ENCODE results near the gene SPATS2L.
A peak's percentile ranks its signal among the peaks of the same experiment; 100 is the strongest.

GRCh38 chr2:200525882-200526651 is 219.6 kb downstream of the SPATS2L start, which contains the start of gene SGO2:
- TF ChIP-seq HOXA7 (CRISPR knock-in tag; IDR thresholded peaks at IDR 0.05; ENCODE audit: borderline replicate concordance) = no peak
- TF ChIP-seq CTCF (tag by site-specific recombination; IDR thresholded peaks at IDR 0.05) = peak; percentile 69
- no peak for TF ChIP-seq ZNF692 (tag by site-specific recombination; IDR thresholded peaks at IDR 0.05)
- no peak for TF ChIP-seq ATF2 (tag by site-specific recombination; IDR thresholded peaks at IDR 0.05; ENCODE audit: low read depth)
- no peak for TF ChIP-seq ZNF776 (tag by site-specific recombination; IDR thresholded peaks at IDR 0.05; ENCODE audit: borderline replicate concordance)
- no peak for TF ChIP-seq ZNF830 (tag by site-specific recombination; IDR thresholded peaks at IDR 0.05; ENCODE audit: low read depth)
- TF ChIP-seq ZBTB48 (tag by site-specific recombination; IDR thresholded peaks at IDR 0.05) = no peak; the same call in none of the 2 replicates
- no peak for TF ChIP-seq ZNF48 (tag by site-specific recombination; IDR thresholded peaks at IDR 0.05)

Data from HEK293 (cell line).